HepG2 (cell line): Measurements from ENCODE around the gene SP1. TPM values are rescaled to one million over a fixed set of nuclear protein-coding genes. Genes with fewer than 3 reads are reported as not detected.
A peak's percentile ranks its signal among the peaks of the same experiment; 100 is the strongest.

Source experiments
- ARNT2 ChIP-seq: sonication (generic); formaldehyde crosslinking; IDR thresholded peaks from 2 replicates; pipeline ENCODE4 v1.8.0; 2022; ENCODE audit warnings: mild to moderate bottlenecking, low read depth, missing genetic modification reagents, moderate library complexity
- CEBPG ChIP-seq: IDR thresholded peaks from 2 replicates; pipeline ENCODE4 v1.6.1; 2016
- DNMT3B ChIP-seq: conservative IDR thresholded peaks from 2 replicates; pipeline ENCODE4 v1.6.1; 2016; ENCODE audit warnings: missing biosample characterization, control low read depth
- ETV6 ChIP-seq: sonication (generic); formaldehyde crosslinking; conservative IDR thresholded peaks from 2 replicates; pipeline ENCODE4 v1.4.0; 2020; ENCODE audit warnings: missing genetic modification reagents
- JUN ChIP-seq: sonication (generic); formaldehyde crosslinking; IDR thresholded peaks from 2 replicates; pipeline ENCODE4 v1.4.0; 2020; ENCODE audit warnings: mild to moderate bottlenecking, missing genetic modification reagents
- MAZ ChIP-seq, 2 experiments: sonication (generic) in 1 of 2; formaldehyde crosslinking in 1 of 2; IDR thresholded peaks; 2 replicates each; pipeline versions ENCODE4 v1.5.0 to v1.6.1; 2012 to 2020; ENCODE audit warnings: low read depth in 2 of 2, mild to moderate bottlenecking in 2 of 2, borderline replicate concordance in 1 of 2, improper control_type of control experiment in 1 of 2, low read length in 1 of 2, missing genetic modification reagents in 1 of 2, moderate library complexity in 1 of 2
- MEF2D ChIP-seq: sonication (generic); formaldehyde crosslinking; IDR thresholded peaks from 2 replicates; pipeline ENCODE4 v1.5.1; 2020; ENCODE audit warnings: mild to moderate bottlenecking, missing genetic modification reagents
- NCOR1 ChIP-seq: fragments of 200-600 bp; sonication (generic); IDR thresholded peaks from 2 replicates; pipeline ENCODE4 v1.7.0; 2017; ENCODE audit warnings: antibody characterized with exemption, low read length, borderline replicate concordance
- NR3C1 ChIP-seq: sonication (generic); formaldehyde crosslinking; IDR thresholded peaks from 2 replicates; pipeline ENCODE4 v1.4.0; 2020; ENCODE audit warnings: missing genetic modification reagents
- POGK ChIP-seq: sonication (generic); formaldehyde crosslinking; conservative IDR thresholded peaks from 2 replicates; pipeline ENCODE4 v1.8.0; 2022; ENCODE audit warnings: mild to moderate bottlenecking, moderate library complexity, missing genetic modification reagents
- POGZ ChIP-seq: sonication (generic); formaldehyde crosslinking; IDR thresholded peaks from 2 replicates; pipeline ENCODE4 v1.4.0; 2020; ENCODE audit warnings: mild to moderate bottlenecking, missing genetic modification reagents
- TCF12 ChIP-seq, 2 experiments: fragments of 450-650 bp in 1 of 2; sonication (generic) in 1 of 2; formaldehyde crosslinking in 1 of 2; IDR thresholded peaks; 2 replicates each; pipeline versions ENCODE4 v1.6.1 to v1.8.0; 2017 to 2022; ENCODE audit warnings: antibody characterized with exemption in 1 of 2, mild to moderate bottlenecking in 1 of 2, missing genetic modification reagents in 1 of 2, moderate library complexity in 1 of 2
- TIGD3 ChIP-seq: sonication (generic); formaldehyde crosslinking; IDR thresholded peaks from 2 replicates; pipeline ENCODE4 v1.5.1; 2020; ENCODE audit warnings: mild to moderate bottlenecking, missing genetic modification reagents, borderline replicate concordance
- ZBTB4 ChIP-seq: sonication (generic); formaldehyde crosslinking; IDR thresholded peaks from 2 replicates; pipeline ENCODE4 v1.4.0; 2020; ENCODE audit warnings: missing genetic modification reagents, mild to moderate bottlenecking, borderline replicate concordance
- ZBTB43 ChIP-seq: sonication (generic); formaldehyde crosslinking; conservative IDR thresholded peaks from 2 replicates; pipeline ENCODE4 v1.4.0; 2020; ENCODE audit warnings: missing genetic modification reagents
- ZNF263 ChIP-seq: sonication (generic); formaldehyde crosslinking; IDR thresholded peaks from 2 replicates; pipeline ENCODE4 v1.4.0; 2020; ENCODE audit warnings: missing genetic modification reagents
- ZNF709 ChIP-seq: sonication (generic); formaldehyde crosslinking; IDR thresholded peaks from 2 replicates; pipeline ENCODE4 v1.5.0; 2020; ENCODE audit warnings: mild to moderate bottlenecking, missing genetic modification reagents
- ZNF737 ChIP-seq: sonication (generic); formaldehyde crosslinking; IDR thresholded peaks from 2 replicates; pipeline ENCODE4 v1.5.0; 2020; ENCODE audit warnings: missing genetic modification reagents, mild to moderate bottlenecking, borderline replicate concordance
- ZNF740 ChIP-seq: sonication (generic); formaldehyde crosslinking; IDR thresholded peaks from 2 replicates; pipeline ENCODE4 v1.4.0; 2020; ENCODE audit warnings: missing genetic modification reagents
- ZNF792 ChIP-seq: IDR thresholded peaks from 2 replicates; pipeline ENCODE4 v1.6.1; 2016
- ZNF850 ChIP-seq: sonication (generic); formaldehyde crosslinking; conservative IDR thresholded peaks from 2 replicates; pipeline ENCODE4 v1.9.0; 2021; ENCODE audit warnings: mild to moderate bottlenecking, missing genetic modification reagents
- polyA plus RNA-seq, 8 experiments: library from polyadenylated mRNA; depleted of rRNA in 3 of 8; stranded (reverse) in 7 of 8; unstranded in 1 of 8; fragments of >200 nt; fragmentation: Illumina TruSeq in 4 of 8; extraction: Trizol in 4 of 8; gene quantifications; 2 replicates each; pipeline versions ENCODE4 v1.2.1 to v1.2.3, GENCODE V29; 2011 to 2016; ENCODE audit warnings: low read depth in 4 of 8, missing spikeins in 1 of 8, mixed read lengths in 1 of 8; ENCODE audit not compliant: insufficient read depth in 1 of 8
- total RNA-seq, 5 experiments: library from RNA; depleted of rRNA; stranded (reverse); fragments of >200 nt; fragmentation: Illumina TruSeq; extraction: Trizol; gene quantifications; 2 replicates each; pipeline ENCODE4 v1.2.3, GENCODE V29; 2016; ENCODE audit warnings: low read depth in 1 of 5

Gene SP1
- total and polyA plus RNA-seq, 2 of the 13 experiments (the other 11 are each of a cell fraction or from before 2014, with no cell fraction given), result 26.5 to 27.5 TPM

- TF ChIP-seq ZNF740 (CRISPR knock-in tag) (no peak), MEF2D (CRISPR knock-in tag) (peak; percentile 15; the same call in 1 of the 2 replicates), ZNF737 (CRISPR knock-in tag) (no peak), ZNF709 (CRISPR knock-in tag) (no peak; the same call in 1 of the 2 replicates), ZNF263 (CRISPR knock-in tag) (no peak), TCF12 (IDR thresholded peaks at IDR 0.05) (no peak), TCF12 (CRISPR knock-in tag; IDR thresholded peaks at IDR 0.05) (no peak), POGK (CRISPR knock-in tag) (no peak), DNMT3B (no peak), CEBPG (CRISPR knock-in tag) (peak; percentile 76), MAZ (IDR thresholded peaks at IDR 0.05; ENCODE audit: borderline replicate concordance, low read depth, low read length) (no peak), MAZ (CRISPR knock-in tag; IDR thresholded peaks at IDR 0.05; ENCODE audit: low read depth) (no peak), NR3C1 (CRISPR knock-in tag) (no peak), JUN (CRISPR knock-in tag) (no peak), ZNF850 (no peak), ETV6 (CRISPR knock-in tag) (no peak), ZBTB4 (CRISPR knock-in tag) (no peak), ARNT2 (CRISPR knock-in tag) (no peak), TIGD3 (CRISPR knock-in tag) (no peak), ZBTB43 (peak; percentile 47; the same call in 1 of the 2 replicates), NCOR1 (peak; percentile 56; the same call in 1 of the 2 replicates), ZNF792 (CRISPR knock-in tag) (peak; percentile 50; the same call in 1 of the 2 replicates), POGZ (CRISPR knock-in tag) (no peak)
Observed at GRCh38 chr12:53441040-53441833, 61.3 kb downstream of the SP1 start, which contains the start of gene PRR13 (continued).
